ENCODE measurements around the gene TPST1. TPM values are rescaled to one million over a fixed set of nuclear protein-coding genes. Genes with fewer than 3 reads are reported as not detected.

Gene TPST1
- total RNA-seq, 1 experiment from 2014 or later = 15.9 TPM

GRCh38 chr7:66190504-66190857, 14.7 kb upstream of the TPST1 start:
- Mint-ChIP-seq H3K4me3 (no peak overlapping the region), H3K9me3 (peaks cover 5% of the 10 kb centered on the region in 2 experiments; a peak in 3 of 5 replicates), H3K27ac (no peak overlapping the region), H3K27me3 (ENCODE audit: low read depth) (peaks cover 9% of the 10 kb centered on the region), H3K4me1 (peaks cover 0 to 3% of the 10 kb centered on the region in 2 experiments; a peak in 1 of 4 replicates), H3K36me3 (ENCODE audit: insufficient read depth in 1 of 3, low read depth in 3 of 3) (peaks cover 0 to 4% (median 0%) of the 10 kb centered on the region in 3 experiments; a peak in 5 of 7 replicates)
- H3K23me2 ChIP-seq (ENCODE audit: insufficient read length, low read depth, low read length, poor library complexity, severe bottlenecking) = no peaks in the 10 kb centered on the region
- no peak overlapping the region for H2AK5ac ChIP-seq (ENCODE audit: insufficient read length, low read length)
- H2BK120ac ChIP-seq (ENCODE audit: low read depth, low read length, poor library complexity, severe bottlenecking) = no peak overlapping the region
- H3K4ac ChIP-seq (ENCODE audit: low read depth, low read length) = no peak overlapping the region
- no peak overlapping the region for H3K4me2 ChIP-seq (ENCODE audit: insufficient read depth, insufficient read length, low read length)
- no peak overlapping the region for H2BK12ac ChIP-seq (ENCODE audit: insufficient read length, low read depth, low read length)
- H3K79me2 ChIP-seq (ENCODE audit: insufficient read depth, low read length) = no peaks in the 10 kb centered on the region
- no peaks in the 10 kb centered on the region for H3K9me3 ChIP-seq (ENCODE audit: control insufficient read depth, low read depth, low read length)
- no peak overlapping the region for H4K5ac ChIP-seq (ENCODE audit: insufficient read length, low read depth, low read length)
- H3K9ac ChIP-seq (ENCODE audit: extremely low read depth, insufficient read length, low read length) = no peak overlapping the region
- H2BK20ac ChIP-seq (ENCODE audit: low read depth, low read length, poor library complexity, severe bottlenecking) = no peak overlapping the region
- no peak overlapping the region for H2AFZ ChIP-seq (ENCODE audit: low read length)
- H3T11ph ChIP-seq (ENCODE audit: low read length) = no peak overlapping the region
- no peak overlapping the region for H3K23ac ChIP-seq (ENCODE audit: insufficient read length, low read depth, low read length)
- no peak overlapping the region for H2BK5ac ChIP-seq (ENCODE audit: insufficient read length, low read length)
- H3K27ac ChIP-seq (ENCODE audit: insufficient read length, low read depth, low read length) = no peak overlapping the region
- no peak overlapping the region for H4K8ac ChIP-seq (replicated peaks; ENCODE audit: insufficient read length, low read depth, low read length)
- no peaks in the 10 kb centered on the region for H4K20me1 ChIP-seq (ENCODE audit: control insufficient read depth, insufficient read depth, insufficient read length)
- no peak overlapping the region for H3K56ac ChIP-seq (ENCODE audit: insufficient read length, low read depth, low read length)
- H3K4me1 ChIP-seq (ENCODE audit: insufficient read depth, low read length) = no peaks in the 10 kb centered on the region
- no peak overlapping the region for H2BK15ac ChIP-seq (ENCODE audit: low read depth, low read length)
- no CpG with 5 or more reads among the region's 5 CpGs for WGBS (ENCODE audit: extremely low coverage, insufficient read length, low lambda C conversion rate)
- H3K79me1 ChIP-seq (ENCODE audit: insufficient read depth, low read depth, low read length, poor library complexity, severe bottlenecking) = no peaks in the 10 kb centered on the region
- no peak for DNase-seq
- no peak overlapping the region for H3K18ac ChIP-seq (ENCODE audit: insufficient read length, low read depth, low read length)
- H3K14ac ChIP-seq (ENCODE audit: insufficient read depth, low read length) = no peak overlapping the region
- no peak overlapping the region for H4K91ac ChIP-seq (ENCODE audit: insufficient read length, low read depth, low read length)
- no peaks in the 10 kb centered on the region for H3K27me3 ChIP-seq (ENCODE audit: insufficient read depth, low read length)
- no peak for TF ChIP-seq CTCF (conservative IDR thresholded peaks at IDR 0.05)
